ELF-1 (cell line): ENCODE results near the gene PMFBP1.

Source experiments
- DNase-seq: peaks from one replicate; pipeline ENCODE4 v3.0.0-alpha.2; 2016; ENCODE audit warnings: low read depth, low spot score

PMFBP1 gene

GRCh38 chr16:72187551-72187950 is 15.6 kb upstream of the PMFBP1 start:
- no peak for DNase-seq

- DNase-seq, result no peak
Measured at GRCh38 chr16:72182976-72183375, 11.0 kb upstream of the PMFBP1 start.

GRCh38 chr16:72179204-72179970 is 7.4 kb upstream of the PMFBP1 start:
- DNase-seq, result no peak

- DNase-seq, result no peak
Measured at GRCh38 chr16:72174726-72175125, 2.8 kb upstream of the PMFBP1 start.

- DNase-seq, result no peak
Measured at GRCh38 chr16:72173997-72174396, 2.0 kb upstream of the PMFBP1 start.

GRCh38 chr16:72171236-72171635 is 719 bp downstream of the PMFBP1 start:
- DNase-seq, result no peak

- DNase-seq, result no peak
Measured at GRCh38 chr16:72169708-72170107, 2.2 kb downstream of the PMFBP1 start.

- DNase-seq, result no peak
Measured at GRCh38 chr16:72168365-72168764, 3.6 kb downstream of the PMFBP1 start.

GRCh38 chr16:72166954-72167561 is 4.9 kb downstream of the PMFBP1 start:
- DNase-seq, result no peak

- DNase-seq, result no peak
Measured at GRCh38 chr16:72166151-72166550, 5.8 kb downstream of the PMFBP1 start.

GRCh38 chr16:72164691-72165090 is 7.3 kb downstream of the PMFBP1 start:
- DNase-seq, result no peak

GRCh38 chr16:72162105-72162692 is 9.8 kb downstream of the PMFBP1 start:
- DNase-seq, result no peak

GRCh38 chr16:72159801-72160200 is 12.2 kb downstream of the PMFBP1 start:
- DNase-seq, result no peak

GRCh38 chr16:72159386-72159785 is 12.6 kb downstream of the PMFBP1 start:
- no peak for DNase-seq

- peak; percentile 69 for DNase-seq
Measured at GRCh38 chr16:72149676-72150464, 22.1 kb downstream of the PMFBP1 start.

- DNase-seq, result no peak
Measured at GRCh38 chr16:72142476-72142875, 29.5 kb downstream of the PMFBP1 start.

- DNase-seq, result no peak
Measured at GRCh38 chr16:72139908-72140307, 32.0 kb downstream of the PMFBP1 start.

GRCh38 chr16:72138064-72138572 is 33.8 kb downstream of the PMFBP1 start:
- DNase-seq, result no peak

GRCh38 chr16:72137380-72138063 is 34.4 kb downstream of the PMFBP1 start:
- DNase-seq, result no peak

GRCh38 chr16:72134507-72134906 is 37.4 kb downstream of the PMFBP1 start:
- no peak for DNase-seq

GRCh38 chr16:72132726-72133125 is 39.2 kb downstream of the PMFBP1 start:
- no peak for DNase-seq
